Measurements from ENCODE around the gene PICALM.
A peak's percentile ranks its signal among the peaks of the same experiment; 100 is the strongest.

Gene PICALM

DNA sequence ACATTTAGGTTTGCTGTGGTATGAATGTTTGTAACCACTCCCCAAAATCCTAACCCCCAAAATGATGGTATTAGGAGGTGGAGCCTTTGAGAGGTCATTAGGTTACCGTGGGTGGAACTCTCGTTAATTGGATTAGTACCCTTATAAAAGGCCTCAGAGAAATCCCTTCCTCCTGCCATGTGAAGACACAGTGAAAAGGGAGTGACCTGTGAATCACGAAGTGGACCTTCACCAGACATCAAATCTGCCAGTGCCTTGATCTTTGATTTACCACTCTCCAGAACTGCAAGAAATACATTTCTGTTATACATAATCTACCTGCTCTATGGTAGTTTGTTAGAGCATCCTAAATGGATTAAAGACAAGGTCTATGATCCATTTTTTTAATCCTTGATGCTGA, 12.6 kb upstream of the PICALM start:
- no peak for DNase-seq (ENCODE audit: low read depth)

DNA sequence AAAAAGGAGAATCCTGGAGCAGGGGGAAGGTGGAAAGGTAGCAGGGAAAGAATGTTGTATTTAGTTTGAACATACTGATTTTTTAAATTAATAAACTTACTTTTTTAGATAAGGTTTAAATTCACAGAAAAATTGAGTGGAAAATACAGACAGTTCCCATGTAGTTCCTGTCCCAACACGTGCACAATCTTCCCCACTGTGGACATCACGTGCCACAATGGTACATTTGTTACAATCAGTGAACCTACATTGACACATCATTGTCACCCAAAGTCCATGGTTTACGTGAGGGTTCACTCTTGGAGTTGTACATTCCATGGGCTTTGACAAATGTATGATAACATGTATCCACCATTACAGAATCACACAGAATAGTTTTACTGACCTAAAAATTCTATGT, 10.5 kb upstream of the PICALM start:
- DNase-seq (ENCODE audit: low read depth) = no peak

DNA sequence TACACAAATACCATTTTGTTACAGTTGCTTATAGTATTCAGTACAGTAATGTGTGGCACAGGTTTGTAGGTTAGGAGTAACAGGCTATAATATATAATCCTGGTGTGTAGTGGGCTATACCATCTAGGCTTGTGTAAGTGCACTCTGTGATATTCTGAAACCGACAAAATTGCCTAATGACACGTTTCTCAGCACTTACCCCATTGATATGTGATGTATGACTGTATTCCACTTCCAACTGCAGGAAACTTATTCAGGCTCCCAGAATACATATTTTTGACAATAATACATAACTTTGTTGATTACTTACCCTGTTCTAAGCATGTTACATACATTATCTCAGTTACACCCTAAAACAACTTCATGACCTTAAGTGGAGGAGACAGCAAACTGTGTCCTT, 5.1 kb upstream of the PICALM start:
- DNase-seq (ENCODE audit: low read depth) = no peak

DNA sequence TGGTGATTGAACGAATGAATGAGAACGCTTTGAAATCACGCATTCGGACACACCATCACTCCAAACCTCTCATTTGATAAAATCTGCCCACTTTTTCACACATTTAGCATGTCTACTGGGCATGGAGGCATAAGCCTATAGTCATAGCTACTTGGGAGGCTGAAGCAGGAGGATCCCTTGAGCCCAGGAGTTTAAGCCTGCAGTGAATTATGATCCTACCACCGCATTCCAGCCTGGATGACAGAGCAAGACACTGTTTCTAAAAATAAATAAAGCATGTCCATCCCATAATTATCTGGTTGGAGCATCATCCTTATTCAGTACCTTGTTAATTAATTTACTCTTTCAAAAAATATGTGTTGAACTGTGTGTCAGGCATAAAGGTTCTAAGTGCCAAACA, 3.3 kb upstream of the PICALM start:
- no peak for DNase-seq (ENCODE audit: low read depth)

DNA sequence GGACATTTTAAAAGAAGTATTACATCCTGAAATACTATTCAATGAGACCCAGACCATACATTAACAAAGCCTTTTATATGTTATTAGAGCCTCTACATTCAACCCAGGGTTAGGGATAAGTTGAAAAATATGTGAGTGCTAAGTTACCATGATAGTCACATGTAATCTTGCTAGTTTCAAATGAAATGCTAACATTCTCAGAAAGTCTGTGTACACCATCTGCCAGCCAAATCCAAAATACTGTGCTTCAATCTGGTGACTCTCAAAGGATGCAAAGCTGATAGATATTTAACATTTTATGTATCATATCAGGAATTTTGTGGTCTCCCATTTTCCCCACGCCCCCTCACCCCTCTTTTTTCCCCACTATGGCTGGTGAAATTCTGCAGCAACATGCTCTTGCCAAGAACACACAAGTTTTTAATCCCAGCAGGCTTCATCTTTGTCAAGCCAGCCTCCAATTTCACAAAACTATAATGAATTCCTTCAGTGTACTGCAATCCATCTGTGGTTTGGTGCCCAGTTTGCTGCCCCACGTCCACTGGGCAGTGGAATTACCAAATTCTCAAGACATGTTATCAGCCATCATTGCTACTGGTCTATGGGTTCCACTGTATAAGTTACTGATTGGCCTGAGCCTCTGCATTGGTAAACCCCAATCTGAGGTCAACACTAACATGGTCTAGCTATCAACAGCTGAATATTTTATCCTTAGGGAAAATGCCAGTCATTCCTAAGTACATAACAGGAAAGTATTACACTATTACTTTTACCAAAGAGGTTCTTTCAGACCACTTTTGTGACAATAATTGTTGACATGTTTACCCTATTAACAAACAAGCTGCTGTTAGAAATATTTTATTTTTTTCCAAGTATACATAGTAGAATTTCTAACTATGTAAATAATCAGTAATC, 1.5 kb upstream of the PICALM start:
- no peak for DNase-seq (ENCODE audit: low read depth)

DNA sequence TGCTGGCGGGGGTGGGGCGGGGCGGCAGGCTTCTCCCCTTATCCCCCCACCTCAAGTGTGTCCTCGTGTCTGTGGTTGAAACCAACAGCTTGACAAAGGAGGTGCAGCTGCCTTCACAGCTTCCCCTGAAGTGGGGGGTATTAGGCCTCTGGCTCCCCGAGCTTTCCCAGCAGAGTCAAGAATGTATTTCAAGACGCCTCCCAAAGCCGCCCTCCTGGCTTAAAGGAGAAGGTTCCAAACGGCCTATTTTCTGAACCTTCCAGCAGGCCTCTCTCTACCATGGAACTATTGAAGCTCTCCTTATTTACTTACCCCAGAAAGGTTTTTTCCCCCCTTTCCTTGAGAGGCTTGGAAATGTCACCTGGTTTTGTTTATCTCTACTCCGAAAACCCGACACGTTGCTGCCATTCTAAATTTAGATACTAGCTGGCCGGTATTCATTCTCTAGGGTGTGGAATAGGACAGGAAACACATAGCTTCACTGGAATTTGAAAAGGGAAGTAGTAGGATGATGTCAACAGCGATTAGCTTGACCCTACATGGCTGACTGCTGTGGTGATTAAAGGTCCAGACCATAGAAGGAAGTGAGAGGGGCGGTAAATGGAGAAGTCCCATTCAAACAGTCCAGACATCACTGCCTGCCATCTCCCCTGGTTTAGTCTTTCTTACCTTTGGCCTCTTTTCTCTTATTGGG, 671 bp upstream of the PICALM start:
- peak; percentile 91 for DNase-seq (ENCODE audit: low read depth)

DNA sequence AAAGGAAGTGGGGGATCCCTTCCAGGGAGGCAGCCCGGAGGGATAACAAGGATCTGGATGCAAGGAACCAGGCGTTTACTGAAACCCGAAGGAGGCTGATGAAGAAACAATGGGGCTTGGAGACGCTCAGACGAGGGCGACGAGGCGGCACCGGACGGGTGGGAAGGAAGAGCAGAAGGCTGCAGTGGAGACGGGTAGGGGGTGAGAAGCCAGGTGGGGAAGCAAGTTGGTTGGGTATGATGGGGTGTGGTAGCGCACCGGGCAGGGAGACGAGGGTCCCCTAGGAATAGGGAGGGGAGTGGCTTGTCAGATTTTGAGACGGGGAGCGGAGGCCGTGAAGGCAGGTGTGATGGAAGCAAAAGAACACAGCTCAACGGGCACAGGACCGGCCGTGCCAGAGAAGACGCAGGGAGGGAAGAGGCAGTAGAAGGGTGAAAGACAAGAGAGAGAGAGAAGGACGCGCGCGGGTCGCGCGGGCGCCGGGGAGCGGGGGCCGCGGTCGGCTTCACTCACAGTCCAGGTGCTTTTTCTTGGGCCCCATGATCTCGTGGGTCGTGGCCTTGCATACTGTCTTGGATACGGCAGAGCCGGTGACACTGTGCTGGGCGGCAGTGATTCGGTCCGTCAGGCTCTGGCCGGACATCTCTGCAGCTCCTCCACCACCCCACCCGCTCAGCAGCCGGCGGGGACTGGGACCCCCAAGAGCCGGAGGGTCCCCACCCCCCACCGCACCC, 579 bp downstream of the PICALM start:
- no peak for DNase-seq (ENCODE audit: low read depth)

DNA sequence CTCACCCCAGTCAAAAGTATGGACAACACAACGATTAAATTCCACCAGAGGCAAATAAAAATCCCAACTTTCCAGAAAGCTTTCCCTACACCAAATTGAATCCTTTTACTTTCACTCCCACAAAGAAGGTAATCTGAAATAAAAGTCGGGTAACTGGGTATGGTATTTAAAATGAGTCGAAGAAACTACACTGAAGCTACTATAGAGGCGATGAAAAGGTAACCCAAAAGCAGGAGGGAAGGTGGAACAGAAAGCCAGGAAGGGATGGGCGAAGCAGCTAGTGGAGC, 1.1 kb downstream of the PICALM start:
- DNase-seq (ENCODE audit: low read depth) = no peak

DNA sequence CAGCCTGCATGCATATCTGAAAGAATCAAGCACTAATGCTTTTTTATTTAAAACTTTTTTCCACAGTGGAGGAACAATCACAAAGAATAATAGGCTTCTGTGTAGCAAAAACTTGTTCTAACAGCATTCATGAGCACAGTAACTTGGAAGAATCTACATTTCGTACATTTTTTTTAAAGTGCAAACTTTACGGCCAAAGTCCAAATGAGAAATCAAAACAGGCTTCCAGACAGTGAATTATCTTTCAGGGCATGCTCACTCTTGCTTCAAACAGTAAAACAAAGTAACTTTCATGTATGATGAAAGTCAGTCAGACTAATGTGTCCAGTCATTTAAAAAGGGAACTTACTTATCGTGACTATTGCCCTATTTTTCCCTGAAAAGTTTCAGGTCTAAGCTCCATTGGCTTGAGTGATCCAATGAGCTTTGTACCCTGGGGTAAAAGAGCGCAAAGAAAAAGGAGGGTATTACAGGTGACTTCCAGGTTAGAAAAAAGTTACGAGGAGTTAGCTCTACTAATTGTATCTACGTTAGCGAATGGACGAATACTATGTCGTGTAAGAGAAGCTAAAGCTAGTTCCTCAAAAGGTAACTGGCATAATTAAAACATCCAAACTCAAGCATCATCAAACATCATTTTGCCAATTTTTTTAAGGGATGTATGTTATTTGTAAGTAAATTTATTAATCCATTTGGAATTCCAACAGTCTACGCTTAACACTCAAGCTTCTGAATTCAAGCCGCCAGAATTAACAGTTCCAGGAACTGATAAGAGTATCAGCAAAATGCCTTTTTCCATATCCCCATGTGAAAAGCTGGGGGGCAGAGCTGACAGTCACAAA, 1.7 kb downstream of the PICALM start:
- no peak for DNase-seq (ENCODE audit: low read depth)

DNA sequence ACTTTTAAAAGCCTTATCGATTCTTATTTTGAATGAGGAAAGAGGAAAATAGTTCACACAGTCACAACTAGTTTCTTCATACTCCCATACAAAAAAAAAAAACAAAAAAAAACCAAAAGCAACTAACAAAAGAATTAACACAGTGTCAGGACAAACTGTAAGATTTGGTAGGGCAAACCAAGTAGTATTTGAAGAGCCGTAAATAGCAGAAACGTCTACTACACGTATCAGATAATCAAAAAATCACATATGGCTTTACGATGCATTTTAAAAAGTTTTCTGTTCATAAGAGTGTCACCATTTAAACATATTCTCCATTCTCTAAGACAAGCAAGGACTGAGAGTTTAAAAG, 2.3 kb downstream of the PICALM start:
- DNase-seq (ENCODE audit: low read depth) = no peak

DNA sequence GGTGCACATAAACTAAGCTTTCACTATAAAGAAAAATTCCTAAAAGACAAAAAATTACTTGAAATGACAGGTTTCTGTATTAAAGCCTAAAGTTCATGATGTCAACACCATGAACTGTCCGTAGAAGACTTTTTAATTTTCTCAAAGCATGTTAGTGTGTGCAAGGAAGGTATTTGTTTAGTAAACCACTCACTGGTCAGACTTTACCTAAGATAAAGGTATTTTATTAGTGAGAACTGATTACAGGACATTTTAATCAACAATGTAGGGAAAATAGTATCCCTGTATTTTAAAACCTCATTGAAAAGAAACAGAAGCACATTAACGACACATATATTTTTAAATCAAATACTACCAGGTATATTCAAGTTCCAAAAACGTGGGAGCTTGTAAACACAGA, 2.9 kb downstream of the PICALM start:
- DNase-seq (ENCODE audit: low read depth) = no peak

DNA sequence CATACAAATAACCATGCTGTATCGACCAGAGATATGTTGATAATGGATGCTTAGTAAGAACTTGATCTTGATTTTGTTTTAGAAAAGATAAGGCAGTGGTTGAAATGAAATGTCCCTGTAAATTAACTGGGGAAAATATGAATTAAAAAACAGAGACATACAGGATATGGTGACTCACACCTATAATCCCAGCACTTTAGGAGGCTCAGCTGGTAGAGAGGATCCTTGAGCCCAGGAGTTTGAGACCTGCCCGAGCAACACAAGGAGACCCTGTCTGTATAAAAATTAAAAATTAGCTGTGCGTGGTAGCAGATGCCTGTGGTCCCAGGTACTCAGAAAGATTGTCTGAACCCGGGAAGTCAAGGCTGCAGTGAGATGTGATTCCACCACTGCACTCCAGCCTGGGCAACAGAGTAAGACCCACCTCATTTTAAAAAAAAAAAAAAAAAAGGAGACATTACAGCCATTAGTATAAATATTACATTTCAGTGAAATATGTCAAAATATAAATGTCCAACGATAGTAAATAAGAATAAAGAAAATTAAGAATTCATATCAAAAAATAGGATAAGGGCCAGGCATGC, 4.6 kb downstream of the PICALM start:
- DNase-seq (ENCODE audit: low read depth) = no peak

DNA sequence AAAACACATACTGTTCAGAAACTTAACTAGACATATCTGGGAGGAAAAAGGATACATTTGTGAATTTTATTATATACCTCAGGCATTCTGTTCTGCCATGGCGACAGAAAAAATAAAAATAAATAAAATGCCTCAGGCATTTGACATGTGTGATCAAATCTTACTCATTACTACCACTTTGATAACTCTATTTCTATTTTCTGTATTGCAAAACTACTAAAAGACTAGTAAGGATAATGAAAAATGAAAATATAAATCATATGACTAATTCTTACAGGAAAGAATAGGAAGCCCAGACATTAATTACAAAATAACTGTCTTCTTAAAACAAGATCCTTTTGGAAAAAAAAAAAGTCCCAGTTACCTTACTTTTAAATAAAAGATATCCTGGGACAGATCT, 5.3 kb downstream of the PICALM start:
- no peak for DNase-seq (ENCODE audit: low read depth)

DNA sequence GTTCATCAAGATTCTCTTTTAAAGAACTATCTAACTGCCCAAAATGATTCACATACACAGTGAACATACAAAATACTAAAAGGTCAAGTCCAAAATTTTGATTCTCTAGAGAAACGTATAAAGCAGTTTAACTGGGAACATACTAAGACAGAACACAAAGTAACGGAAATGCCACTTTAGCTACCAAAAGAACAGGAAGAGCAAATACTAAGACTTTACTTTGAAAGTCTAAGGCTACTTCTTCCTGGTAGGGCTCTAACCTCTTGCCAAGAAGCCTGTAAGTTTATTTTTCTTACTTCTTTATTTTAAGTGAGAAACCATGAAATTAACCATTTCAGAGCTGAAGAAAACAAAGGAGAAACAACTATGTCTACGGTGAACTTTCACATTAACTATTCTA, 6.2 kb downstream of the PICALM start:
- no peak for DNase-seq (ENCODE audit: low read depth)

DNA sequence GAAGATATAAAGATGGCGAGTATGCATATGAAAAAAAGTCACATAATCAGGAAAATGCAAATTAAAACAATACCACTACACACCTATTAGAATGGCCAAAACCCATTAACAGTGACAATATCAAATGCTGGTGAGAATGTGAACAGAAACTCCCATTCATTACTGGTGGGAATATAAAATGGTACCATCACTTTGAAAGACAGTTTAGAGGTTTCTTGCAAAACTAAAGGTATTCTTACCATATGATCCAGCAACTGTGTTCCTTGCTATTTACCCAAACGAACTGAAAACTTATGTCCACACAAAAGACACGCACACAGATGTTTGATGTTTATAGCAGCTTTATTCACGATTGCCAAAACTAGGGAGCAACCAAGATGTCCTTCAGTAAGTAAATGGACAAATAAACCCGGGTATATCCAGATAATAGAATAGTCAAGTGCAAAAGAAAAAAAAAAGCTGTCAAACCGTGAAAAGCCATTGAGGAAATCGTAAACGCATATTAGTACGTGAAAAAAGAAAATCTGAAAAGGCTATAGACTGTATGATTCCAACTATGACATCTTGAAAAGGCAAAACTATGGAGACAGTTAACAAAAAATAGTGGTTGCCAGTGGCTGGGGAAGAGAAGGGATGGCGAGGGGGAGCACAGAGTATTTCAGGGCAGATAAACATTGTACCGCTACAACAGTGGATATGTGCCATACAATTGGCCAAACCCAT, 7.2 kb downstream of the PICALM start:
- DNase-seq (ENCODE audit: low read depth) = no peak

DNA sequence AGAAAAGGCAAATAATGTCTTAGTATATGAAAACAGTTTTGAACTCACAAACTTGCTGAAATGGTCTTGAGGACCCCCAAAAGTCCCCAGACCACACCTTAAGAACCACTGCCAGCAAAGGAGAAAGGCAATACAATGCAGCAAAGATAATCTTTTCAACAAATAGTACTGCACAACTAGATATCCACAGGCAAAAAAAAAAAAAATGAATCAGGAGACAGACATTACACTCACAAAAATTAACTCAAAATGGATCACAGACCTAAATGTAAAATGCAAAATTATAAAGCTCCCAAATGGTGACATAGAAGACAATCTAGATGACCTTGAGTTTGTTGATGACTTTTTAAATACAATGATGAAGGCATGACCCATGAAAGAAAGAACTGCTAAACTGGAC, 8.3 kb downstream of the PICALM start:
- DNase-seq (ENCODE audit: low read depth) = no peak

DNA sequence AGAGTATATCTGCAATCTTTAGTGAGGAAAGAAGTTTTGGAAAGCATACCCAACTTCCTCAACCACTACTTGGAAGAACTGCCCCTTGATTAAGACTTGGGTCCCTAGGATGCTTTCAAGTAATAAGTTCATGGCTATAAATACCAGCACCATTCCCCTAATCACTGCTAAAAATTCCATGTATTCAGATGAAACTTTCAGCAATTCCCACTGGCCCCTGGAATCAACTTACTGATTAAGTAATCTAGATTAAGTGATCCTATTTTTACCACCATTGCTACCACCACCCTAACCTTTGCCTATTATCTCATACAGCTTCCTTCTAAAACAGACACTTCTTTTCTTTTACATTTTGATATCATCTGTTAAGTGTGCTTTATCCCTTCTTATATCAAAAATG, 10.5 kb downstream of the PICALM start:
- DNase-seq (ENCODE audit: low read depth) = no peak

DNA sequence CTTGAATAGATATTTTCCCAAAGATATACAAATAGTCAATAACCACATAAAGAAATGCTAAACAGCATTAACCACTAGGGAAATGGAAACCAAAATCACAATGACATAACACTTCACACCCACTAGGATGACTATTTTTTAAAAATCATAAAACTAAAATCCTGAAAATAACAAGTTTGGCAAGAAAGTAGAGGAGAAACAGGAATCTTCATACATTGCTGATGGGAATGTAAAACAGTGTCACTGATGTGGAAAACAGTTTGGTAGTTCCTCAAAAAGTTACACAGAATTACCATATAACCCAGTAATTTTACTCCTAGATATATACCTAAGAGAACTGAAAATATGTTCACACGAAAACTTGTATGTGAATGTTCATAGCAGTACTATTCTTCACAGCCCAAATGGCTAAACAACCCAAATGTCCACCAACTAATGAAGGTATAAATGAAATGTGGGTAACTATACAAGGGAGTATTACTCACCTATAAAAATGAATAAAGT, 12.5 kb downstream of the PICALM start:
- no peak for DNase-seq (ENCODE audit: low read depth)

DNA sequence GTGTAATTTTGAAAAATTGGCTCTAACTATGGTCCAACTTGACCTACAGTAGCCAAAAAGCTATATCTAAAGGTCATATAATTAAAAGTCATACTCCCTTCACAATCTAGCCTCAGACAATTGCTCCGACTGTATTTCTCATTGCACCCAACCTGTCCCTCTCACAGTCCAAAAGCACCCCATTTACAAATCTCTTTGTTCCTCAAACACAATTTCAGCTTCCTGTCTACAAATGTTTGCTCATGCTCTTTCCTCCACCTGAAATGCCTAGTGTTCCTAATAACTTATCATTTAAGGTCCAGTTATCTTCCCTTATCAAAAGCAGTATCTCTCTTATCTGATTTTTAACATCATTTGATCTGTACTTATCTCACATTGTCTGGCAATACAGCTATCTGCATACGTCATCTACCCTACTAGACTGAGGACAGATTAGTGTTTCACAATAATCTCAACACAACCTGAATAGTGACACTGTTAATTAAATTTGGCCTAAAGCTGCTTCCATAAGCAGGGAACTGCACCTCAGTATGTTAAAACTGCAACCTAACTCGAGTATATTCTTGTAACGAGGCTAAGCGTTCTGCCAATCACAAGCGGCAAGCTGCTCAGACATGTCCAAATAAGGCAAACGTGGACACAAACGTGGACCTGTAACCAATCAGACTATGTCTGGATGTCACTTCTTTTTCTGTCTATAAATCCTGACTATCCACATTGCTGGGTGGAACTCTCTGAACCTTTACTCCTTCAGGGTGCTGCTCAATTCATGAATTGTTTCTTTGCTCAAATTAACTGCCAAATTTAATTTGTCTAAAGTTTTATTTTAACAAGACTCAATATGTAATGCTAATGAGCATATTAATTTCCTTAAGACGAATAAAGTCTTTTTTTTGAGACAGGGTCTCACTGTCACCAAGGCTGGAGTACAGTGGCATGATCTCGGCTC, 15.9 kb downstream of the PICALM start:
- no peak for DNase-seq (ENCODE audit: low read depth)

DNA sequence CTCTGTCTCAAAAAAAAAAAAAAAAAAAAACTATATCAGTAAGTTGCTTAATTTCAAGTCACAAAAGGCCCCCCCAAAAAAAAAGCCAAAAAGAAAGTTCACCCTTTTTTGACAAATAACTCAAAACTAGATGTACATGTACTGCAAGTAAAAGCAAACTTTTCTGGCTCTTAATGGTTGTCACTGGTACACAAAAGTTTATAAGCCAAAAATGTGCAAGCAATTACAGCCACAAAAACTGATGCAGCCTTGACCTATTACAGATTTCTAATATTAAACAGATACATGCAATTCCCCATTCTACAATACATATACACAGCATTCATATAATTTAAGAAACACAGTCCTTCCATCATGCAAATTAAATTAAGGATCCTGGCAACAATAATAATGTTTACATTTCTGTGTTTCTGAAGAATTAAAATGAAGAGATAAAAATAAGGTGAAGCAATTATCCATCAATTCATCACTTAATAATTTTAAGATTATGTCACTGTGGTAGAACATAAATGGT, 18.6 kb downstream of the PICALM start:
- no peak for DNase-seq (ENCODE audit: low read depth)

Data from HS-27A (cell line).